GM19397 (cell line): ENCODE measurements around the gene SMLR1.

Source experiments
- ATAC-seq: cut with Tn5 transposase; IDR thresholded peaks from one replicate; pipeline ENCODE4 v1.9.1; 2021; ENCODE audit warnings: mild to moderate bottlenecking, moderate library complexity; ENCODE audit not compliant: unreplicated experiment

SMLR1 gene

DNA sequence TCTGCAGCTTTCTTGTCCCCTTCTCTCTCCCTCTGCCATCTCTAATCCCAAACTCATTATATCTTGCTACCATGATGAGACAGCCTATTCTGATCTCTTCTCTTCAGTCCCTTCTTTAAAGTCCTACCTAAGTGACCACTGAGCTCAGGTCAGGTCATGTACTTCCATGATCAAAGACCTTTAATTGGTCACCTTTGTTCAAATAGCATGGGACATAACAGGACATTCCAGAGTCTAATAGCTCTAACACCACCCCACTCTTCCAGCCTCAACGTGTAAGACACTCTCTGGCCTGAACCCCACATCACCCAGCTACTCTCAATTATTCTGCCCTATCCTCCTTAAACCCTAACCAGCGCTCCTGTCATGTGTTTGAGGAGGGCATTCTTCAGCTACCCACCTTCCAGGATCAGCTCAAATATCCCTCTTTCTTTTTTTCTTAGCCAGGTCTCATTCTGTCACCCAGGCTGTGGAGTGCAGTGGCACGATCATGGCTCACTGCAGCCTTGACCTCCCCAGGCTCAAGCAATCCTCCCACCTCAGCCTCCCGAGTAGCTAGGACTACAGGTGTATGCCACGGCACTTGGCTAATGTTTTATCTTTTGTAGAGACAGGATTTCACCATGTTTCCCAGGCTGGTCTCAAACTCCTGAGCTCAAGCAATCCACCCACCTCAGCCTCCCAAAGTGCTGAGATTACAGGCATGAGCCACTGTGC, 2.1 kb upstream of the SMLR1 start:
- ATAC-seq, result no peak

DNA sequence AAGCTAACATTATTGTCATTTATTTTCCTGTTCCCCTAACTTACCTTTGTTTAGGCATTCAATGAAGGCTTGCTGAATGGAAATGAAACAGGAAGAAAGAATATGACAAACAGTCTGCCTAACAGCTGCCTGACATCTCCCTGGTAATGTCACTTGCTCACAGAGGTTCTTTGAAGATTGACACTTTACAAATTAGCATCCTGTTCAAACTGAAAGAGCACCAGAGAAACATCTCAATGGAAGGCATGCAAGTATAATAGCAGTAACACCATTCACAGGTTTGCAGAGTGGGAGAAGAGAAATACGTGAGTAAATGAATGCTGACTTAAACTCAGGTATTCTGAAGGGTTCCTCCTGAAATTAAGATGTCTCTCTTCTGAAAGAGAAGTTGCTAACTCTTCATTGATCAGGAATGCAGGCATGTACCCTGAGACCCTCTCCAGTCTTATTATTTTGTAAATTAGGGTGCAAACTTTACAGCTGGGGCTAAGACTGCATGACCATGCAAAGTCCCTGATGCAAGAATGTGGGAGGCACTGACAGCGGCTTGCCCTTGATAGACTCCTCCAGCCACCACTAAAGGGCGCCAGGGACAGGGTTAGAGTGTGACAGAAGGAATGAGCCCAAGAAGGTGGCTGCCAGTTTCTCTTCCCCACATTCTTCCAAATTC, 1.3 kb upstream of the SMLR1 start:
- ATAC-seq, result no peak

DNA sequence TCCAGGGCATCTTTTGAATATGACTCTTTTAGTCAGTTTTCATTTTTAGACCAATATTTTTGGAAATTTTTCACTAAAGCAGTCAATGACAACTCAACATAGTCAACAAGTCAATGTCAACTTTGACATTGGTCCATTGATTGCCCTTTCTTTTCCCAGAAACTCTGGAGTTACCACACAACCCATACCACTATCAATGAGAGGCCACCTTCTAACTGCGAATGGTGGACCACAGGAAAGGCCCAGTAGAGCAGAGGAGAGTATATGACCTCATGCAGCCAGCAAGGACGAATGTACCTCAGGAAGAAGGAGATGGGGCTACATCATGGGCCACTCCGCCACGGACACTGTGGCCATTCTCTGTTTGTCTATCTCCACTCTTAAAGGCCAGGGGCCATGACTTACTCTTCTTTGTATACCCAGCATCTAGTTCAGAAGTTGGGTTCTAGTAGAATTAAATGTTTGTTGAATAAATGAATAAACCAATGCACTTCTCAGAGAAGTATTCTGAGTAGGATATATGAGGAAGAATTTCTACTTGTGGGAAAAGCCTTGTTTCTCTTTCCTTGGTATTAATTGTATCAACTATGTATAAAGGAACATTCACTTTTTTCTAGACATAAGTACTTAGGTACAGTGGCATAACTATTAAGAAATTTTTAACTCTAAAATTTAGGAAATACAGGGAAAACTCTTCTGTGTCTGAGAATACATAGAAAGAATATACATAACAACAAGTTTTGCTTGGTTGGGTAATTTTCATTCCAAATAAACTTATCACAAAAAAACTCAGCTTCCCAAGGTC, 562 bp upstream of the SMLR1 start:
- ATAC-seq, result no peak

DNA sequence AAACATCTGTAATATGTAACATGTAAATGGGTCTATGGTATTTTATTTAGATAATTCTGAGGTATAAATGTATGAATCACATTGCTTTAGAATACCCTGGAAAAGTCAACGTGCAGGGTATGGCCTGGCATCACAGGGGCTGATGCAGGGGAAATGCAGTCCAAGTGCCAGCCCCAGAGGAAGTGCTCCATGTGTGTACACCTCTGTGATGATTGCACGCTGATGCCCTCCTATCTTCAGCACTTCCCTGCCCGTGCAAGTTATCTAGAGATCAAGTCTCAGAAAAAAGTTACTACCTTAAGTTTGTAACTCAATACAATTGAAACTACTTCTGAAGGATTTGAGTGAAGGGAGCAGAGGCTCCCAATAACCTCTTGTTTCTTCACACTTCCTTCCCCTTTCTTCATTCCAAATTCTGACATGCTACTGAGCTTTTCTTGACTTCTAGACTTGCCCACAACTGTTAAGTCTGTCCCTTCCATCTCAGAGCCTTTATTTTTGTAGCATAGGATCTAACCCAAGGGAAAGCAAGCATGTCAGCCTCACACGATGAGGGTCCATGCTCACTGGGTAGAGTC, 2.2 kb downstream of the SMLR1 start:
- ATAC-seq, result no peak

DNA sequence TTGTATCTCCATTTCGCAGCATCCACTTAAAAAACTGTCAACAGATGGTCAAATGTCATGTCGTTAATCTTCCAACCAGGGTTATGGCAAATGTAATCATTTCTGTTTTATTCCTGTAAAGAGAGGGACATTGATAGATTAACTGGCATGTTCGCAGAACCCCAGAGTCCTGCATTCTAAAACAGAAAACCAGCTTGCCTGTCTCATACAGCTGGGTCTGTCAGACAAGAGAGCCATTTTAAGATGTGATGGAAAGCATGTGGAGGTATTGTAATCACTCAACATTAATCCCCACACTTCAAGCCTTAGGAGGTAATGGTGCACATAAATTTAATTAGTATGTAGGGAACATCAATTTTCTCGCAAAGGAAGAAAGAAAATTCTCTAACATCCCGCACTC, 4.4 kb downstream of the SMLR1 start:
- ATAC-seq, result no peak

DNA sequence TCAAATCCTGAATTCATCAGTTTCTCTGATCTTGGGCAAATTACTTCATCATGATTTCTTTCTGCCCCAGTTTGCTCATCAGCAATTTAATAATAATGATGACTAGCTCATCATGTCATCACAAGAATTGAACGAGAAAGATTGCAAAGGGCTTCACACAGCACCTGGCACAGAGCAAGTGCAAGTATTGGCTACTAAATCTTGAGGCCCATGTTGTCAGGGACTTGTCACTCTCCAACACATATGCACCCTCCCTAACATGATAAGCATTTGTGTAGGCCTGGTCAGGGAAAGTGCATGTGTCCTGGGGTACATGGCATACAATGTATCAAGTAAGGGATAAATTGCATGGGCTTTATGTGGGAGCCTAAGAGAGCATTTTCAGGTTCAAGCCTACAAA, 6.4 kb downstream of the SMLR1 start:
- ATAC-seq, result no peak

DNA sequence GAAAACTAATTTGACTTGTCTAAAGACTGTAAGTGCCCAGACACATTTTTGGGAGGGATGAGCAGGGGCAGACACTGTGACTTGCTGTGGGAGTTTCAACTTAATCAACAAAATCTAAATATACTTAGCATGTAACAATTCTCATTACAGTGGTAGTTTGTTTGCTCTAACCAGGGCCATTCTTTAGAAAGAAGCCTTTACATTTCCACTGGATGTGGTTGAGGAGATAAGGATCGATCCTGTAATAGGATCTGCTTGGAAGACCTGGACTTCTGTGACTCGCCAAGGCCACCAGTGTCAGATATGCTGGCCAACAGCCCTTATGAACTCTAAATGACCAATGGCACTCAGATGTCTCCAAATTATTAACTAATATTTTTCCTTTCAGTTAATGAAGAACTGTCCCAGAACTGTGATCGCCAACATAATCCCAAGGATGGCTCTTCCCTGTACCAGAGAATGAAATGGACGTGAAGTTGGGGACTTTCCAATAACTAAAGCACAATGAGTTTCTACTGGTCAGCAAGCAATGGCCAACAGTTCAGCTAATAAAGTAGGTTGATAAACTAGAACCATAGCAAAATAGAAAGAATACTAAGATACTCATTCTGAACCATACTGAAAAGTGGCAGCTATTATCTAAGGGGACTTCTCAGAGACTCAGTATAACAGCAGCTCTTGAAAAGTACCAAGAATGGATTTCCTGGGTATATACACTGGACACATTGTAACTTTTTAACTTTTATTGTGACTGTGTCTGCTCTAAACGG, 7.5 kb downstream of the SMLR1 start:
- no peak for ATAC-seq

DNA sequence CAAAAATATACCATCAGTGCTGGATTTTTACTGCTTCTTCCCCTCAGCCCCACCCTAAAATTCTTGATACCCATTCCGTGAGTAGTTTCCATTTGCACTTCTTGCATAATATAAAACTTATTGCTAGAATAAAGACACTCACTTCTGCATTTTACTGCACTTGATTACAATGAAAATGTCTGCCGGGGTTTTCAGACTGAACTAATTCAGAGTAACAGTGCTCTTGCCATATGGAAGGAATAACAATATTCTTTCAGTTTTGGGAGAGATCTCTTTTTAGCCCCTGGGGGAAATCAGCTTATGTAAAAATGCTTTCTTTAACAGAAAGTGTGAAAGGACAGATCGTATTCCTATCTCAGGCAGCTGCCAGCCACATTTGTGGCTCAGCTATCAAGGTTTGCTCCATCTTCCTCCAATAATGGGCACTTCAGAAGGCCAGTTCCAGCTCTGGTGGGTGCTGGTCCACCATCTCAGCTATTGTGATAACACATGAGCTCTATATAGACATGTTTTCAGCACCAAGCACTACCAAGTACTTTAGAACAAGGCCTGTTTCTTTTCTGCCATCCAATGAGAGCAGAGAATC, 8.9 kb downstream of the SMLR1 start:
- ATAC-seq, result no peak

DNA sequence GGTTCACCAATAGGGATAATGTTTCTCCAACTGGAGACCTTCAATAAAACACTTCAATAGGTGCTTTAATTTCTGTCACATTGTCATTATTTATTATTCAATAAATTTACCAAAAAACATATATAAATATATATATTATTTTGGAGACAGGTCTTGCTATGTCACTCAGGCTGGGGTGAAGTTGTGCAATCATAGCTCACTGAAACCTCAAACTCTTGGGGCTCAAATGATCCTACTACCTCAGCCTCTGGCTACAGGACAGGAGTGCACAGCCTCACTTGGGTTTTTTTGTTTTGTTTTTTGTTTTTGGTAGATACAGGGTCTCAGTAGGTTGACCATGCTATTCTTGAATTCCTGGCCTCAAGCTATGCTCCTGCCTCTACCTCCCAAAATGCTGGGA, 9.9 kb downstream of the SMLR1 start:
- ATAC-seq, result no peak

DNA sequence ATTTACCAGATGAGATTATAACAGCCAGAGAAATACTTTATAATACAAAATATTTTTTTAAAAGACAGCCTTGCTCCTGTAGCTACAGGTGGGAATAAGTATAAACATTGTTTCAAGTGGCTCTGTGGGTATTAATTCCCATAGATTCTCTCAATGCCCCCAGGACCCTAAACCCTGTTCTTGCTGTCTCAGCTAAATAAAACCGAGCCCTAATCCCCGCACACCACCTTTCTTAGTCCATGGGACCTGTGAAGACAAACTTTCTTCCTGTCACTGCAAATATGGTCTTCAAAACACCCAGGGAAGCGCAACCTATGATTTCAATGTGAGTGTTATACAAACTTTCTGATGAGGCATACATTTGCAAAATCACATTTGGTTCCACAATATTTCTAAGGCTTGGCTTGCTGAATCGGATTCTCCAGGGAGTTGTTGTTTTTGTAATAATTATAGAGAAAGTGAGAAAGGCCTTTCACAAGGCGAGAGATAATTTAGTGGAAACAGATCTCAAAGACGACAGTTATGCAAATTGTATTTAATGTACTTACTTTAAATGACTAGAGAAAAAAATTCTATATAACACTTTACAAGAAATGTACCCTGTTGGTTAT, 11.1 kb downstream of the SMLR1 start:
- ATAC-seq, result no peak

DNA sequence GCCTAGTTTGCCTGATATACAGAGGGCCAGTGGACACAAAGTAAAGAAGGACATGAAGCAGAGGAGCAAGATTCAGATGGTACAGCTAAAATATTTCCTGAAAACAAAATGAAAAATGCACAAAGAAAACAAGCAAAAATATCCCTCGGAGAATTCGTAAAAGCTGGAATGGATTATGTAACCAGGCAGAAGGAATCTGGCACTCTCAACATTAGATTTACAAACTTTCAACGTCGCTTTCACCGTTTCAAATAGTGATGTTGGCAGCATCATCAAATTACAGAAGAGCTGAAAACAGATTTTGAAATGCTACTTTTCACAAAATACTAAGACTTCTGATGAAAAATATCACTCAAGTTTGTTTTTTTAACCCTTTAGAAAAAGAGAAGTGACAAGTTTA, 11.7 kb downstream of the SMLR1 start:
- ATAC-seq, result no peak

DNA sequence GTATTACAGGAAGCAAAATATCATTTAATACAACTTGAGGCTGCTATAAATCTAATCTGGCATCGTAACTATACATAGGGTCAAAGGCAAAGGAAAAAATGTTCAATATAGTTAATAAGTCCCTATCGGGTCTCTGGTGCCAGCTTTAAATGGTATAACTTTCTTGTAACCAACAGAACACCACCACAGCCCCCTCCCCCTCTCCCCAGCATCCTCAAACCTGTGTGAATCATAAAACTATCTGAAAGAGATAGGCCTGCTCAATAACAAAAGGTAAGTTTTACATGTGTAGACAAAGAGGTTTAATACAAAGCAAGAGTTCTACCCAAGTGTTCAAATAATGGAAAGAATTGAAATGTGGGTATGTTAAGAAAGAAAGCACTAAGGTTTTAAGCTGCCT, 12.2 kb downstream of the SMLR1 start:
- no peak for ATAC-seq

DNA sequence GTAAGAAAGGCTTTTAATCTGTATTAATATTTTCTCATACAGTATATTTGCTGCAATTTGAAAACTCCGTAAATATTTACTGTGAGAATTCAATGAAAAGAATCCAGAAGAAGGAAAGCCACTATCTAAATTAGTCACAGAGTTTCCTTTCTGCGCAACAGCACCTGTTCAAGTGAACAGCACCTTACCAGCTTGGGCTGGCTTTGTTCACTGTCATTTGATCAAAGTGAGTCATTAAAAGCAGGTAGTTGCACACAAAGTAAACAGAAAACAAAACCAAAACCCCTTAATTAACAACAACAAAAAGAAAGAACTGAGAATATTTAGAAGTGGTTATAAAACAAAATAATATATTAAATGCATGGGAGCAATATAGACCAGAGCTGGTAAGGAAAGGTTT, 12.8 kb downstream of the SMLR1 start:
- ATAC-seq, result no peak

DNA sequence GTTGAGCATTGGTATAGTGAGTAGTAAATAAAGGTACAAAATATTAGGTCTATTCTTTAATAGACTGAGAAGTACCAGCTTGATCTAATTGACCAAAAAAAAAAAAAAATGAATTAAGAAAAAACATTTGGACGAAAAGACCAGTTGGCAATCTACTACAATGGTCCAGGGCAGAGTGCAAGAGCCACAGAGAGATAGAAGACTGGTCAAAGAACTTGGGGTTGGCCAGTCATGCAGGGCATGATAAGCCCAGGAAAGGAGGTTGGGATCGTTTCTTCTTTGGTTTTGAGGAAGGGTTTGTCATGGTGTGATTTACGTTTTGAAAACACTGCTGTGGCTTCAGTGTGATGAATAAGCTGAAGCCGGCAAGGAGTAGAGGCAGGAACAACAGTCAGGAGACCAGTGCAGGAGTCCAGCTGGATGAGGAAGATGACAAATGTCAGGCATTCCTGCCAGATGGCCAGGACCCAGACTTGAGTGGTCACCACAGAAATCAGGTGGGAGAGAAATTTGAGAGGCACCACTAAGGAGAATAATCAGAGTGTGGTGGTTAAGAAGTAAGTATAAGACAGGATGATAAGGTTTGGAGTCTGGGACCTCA, 14.0 kb downstream of the SMLR1 start:
- no peak for ATAC-seq

DNA sequence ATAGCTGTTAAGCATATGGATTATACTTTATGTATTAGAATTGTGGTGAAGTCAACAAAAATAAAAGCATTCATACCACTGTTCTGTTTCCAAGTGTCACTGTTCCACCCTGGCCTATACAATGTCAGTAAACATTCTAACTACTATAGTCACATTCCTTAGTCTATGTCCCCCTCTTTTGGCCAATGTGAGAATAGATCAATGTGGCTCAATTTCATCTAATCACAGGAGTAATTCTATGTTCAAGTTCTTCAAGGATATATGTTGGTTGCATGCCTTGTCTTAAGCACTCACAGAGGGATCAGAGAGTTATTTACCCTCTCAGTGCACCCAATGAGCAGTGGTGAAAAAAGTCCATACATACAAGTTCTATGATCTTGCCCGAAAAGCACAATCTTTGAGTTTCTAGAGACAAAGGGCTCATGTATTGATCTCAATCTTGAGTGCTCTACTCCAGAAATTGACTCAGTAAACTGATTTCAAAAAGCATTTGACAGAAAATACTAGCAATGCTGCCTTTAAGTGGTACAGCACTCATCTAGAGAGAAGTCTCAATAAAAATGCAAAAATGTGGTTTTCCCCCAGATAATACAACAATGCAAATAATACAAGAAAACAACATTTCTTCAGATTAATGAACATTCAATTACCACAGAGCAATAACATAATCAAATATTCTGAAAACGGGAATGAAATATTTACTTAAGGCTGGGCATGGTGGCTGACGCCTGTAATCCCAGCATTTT, 16.5 kb downstream of the SMLR1 start:
- ATAC-seq, result no peak

DNA sequence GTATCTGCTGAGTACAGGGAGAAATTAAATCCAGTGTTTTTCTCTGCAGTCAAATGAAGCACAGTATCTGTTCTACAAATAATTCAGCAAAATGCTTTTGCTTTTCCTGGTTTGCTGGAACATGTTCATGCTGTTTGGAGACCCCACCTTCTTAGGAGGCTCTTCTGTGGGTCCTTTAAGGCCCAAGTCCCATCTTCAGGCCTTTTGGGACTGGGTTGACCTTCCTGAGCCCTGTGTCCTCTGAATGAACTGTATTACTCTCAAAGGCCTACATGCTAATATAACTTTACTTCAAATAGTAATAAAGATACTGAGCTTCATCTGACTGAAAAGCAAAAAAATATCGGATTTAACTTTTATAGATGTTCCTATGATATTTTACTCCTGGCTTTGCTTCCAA, 19.3 kb downstream of the SMLR1 start:
- no peak for ATAC-seq

DNA sequence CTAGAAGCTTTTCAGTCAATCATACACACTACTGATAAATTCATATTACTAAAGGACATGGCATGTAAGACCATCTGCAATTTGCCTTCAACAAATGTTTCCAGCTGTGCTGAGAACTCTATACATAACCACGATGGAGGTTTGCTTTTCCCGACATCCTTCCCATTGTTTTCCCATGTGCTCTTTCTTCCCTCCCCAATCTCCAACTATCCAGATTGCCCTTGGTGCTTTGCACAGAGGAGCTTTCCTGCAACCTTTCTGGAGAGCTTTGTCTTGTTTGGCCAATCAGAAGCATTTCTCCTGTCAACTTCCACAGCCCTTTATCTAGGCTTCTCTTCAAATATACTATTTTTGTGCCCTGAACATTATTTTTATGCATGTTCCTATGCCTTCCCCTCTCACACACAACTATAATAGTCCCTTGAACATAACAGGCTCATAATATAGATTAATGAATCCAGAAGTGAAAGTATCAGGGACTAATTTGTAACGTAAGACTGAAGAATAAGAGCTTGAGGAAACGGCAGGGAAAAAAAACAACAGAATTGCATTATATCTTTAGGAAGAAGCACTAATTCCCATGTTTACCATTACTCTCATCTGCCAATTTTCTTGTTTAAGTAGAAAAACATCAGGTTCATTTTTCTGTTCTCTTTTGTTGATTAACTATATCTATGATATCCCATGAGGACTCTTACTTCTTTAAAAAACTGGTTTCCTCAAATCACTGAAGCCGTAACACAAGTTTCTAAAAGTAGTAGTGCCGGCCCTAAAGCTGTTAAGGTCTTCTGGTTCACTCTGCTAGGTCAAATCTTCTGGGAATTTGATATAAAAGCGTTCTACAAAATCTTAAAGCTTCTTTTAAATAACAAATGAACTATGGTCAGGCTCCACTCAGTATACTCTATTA, 20.1 kb downstream of the SMLR1 start:
- ATAC-seq, result no peak

DNA sequence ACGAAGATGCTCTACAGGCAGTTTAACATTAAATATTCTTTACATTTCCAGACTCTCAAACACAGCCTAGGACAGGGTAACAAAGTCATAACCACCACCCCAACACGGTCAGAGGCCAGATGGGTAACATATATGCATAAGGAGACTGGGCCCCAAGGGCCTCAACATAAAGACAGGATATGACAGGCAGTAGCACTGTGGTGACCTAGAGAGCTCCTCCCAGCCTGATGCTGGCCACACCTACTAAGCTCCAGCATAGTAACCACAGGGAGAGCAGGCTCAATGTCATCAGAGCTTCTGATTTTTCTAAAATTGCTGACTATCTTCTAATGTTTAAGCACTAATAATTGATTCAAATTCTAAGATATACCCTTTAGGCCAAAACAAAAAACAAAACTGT, 21.7 kb downstream of the SMLR1 start:
- peak; percentile 80 for ATAC-seq
